ENCODE data around the gene FICD. TPM values are rescaled to one million over a fixed set of nuclear protein-coding genes. Genes with fewer than 3 reads are reported as not detected.

FICD gene
- total and polyA plus RNA-seq, 8 donors, result 7.5 to 16.9 (median 10.6) TPM

DNA sequence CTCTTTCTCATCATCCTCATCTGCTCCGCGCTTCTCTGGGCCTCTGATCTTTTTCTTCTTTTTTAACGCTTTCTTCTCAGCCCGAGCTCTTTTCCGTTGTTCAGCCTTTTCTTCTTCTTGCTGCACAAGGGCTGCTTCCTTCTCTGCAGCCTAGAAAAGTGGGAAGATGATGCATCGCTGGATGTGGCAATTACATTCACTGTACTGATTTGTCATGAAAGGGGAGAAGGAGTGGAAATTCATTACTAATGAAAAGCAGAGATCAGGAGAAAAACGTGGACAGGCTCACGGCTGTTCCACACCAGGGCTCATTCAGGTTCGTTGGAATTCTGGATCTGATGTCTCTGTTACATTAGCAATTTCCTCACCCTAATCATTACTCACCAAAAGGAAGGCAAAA is 15.1 kb downstream of the FICD start:
- Histone ChIP-seq H3K4me3 (no peak overlapping the region), H3K36me3 (peaks cover 0 to 58% (median 28%) of the 10 kb centered on the region in 3 donors), H3K9me3 (no peaks in the 10 kb centered on the region), H3K27ac (no peak overlapping the region), H3K27me3 (no peaks in the 10 kb centered on the region), H3K4me1 (no peaks in the 10 kb centered on the region)
- FAIRE-seq, result no peak
- intact Hi-C loops (cut with DNase I), result no loop called here
- ATAC-seq, result no peak
- TF ChIP-seq, protein P1, sequence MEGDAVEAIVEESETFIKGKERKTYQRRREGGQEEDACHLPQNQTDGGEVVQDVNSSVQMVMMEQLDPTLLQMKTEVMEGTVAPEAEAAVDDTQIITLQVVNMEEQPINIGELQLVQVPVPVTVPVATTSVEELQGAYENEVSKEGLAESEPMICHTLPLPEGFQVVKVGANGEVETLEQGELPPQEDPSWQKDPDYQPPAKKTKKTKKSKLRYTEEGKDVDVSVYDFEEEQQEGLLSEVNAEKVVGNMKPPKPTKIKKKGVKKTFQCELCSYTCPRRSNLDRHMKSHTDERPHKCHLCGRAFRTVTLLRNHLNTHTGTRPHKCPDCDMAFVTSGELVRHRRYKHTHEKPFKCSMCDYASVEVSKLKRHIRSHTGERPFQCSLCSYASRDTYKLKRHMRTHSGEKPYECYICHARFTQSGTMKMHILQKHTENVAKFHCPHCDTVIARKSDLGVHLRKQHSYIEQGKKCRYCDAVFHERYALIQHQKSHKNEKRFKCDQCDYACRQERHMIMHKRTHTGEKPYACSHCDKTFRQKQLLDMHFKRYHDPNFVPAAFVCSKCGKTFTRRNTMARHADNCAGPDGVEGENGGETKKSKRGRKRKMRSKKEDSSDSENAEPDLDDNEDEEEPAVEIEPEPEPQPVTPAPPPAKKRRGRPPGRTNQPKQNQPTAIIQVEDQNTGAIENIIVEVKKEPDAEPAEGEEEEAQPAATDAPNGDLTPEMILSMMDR (IDR thresholded peaks at IDR 0.05), result no peak
- WGBS, 2 donors, result 91 to 94% methylated on average over 9 of the region's 9 CpGs
- no peak for DNase-seq

DNA sequence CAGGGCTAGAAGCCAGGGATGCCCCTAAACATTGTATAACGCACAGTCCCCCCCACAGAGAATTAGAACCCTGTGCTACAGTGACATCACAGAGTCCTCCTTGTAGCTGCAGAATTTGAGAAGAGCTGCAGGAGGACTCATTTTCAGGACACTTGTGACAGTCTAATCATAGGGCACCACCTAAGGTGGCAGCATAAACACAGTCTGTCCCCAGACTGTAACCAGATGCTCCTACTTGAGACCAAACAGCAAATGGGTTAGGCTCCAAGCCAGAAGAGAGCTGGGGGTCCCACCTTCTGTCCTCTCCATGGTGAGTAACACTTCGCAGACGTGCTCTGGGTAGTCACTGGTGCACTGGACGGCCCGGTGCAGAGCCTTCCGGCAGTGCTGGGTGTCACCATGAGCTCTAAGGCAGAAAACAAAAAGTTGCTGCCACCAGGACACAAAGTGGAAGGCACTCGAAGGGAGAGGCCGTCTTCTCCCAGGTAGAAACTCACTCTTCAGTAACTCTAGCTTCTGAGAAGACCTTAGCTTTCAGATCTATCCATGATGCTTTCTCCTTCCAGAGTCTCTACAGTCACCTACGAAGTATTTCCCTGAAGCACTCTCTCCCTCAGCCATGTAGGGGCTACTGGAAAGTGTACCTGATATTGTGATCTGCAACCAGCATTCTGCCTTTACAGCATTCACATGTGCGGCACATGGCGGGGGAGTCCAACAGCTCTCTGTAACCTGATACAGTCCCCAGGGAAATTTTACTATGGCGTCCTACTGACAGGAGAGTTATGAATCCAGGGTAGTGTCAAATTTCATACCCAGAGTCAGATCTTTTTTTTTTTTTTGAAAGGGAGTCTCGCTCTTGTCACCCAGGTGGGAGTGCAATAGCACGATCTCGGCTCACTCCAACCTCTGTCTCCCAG is 17.1 kb downstream of the FICD start:
- no peaks in the 10 kb centered on the region for H3K27me3 ChIP-seq
- TF ChIP-seq, protein P1 (IDR thresholded peaks at IDR 0.05), result no peak
- H3K36me3 ChIP-seq, result peaks cover 0 to 58% (median 36%) of the 10 kb centered on the region in 3 donors
- no peak for DNase-seq
- 94 to 96% methylated on average over 15 of the region's 15 CpGs for WGBS, 2 donors
- H3K4me1 ChIP-seq, result no peaks in the 10 kb centered on the region
- peak in 1 of 4 donors; percentile 9 for ATAC-seq
- H3K9me3 ChIP-seq, result no peaks in the 10 kb centered on the region
- no peak overlapping the region for H3K4me3 ChIP-seq
- no peak for FAIRE-seq
- intact Hi-C loops (cut with DNase I), result no loop called here
- H3K27ac ChIP-seq, result no peak overlapping the region

DNA sequence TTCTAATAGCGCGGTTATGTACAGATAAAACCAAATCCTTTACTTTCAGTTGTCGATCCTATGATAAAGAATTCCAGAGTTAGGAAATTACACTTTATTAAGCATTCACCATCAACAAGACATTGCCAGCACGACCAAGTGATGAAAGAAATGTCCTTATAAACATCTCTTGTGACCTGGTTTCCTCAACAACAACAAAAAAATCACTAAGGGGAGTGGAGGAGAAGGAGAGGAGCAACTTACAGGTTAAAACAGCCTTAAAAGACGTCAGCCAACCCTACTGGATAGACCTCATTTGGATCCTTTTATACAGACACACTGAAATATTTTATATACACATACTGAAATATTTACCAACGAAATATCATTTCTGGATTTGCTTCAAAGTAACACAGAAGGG is 23.1 kb downstream of the FICD start:
- Histone ChIP-seq H3K4me3 (no peak overlapping the region), H3K36me3 (peaks cover 0 to 42% (median 33%) of the 10 kb centered on the region in 3 donors), H3K4me1 (peaks cover 0 to 5% (median 0%) of the 10 kb centered on the region in 3 donors), H3K27ac (no peak overlapping the region), H3K9me3 (no peaks in the 10 kb centered on the region), H3K27me3 (no peaks in the 10 kb centered on the region)
- intact Hi-C loops (cut with DNase I), result no loop called here
- 74 to 75% methylated on average over 6 of the region's 6 CpGs for WGBS, 2 donors
- no peak for ATAC-seq
- TF ChIP-seq, protein P1 (IDR thresholded peaks at IDR 0.05), result no peak
- DNase-seq, result no peak
- FAIRE-seq, result no peak

DNA sequence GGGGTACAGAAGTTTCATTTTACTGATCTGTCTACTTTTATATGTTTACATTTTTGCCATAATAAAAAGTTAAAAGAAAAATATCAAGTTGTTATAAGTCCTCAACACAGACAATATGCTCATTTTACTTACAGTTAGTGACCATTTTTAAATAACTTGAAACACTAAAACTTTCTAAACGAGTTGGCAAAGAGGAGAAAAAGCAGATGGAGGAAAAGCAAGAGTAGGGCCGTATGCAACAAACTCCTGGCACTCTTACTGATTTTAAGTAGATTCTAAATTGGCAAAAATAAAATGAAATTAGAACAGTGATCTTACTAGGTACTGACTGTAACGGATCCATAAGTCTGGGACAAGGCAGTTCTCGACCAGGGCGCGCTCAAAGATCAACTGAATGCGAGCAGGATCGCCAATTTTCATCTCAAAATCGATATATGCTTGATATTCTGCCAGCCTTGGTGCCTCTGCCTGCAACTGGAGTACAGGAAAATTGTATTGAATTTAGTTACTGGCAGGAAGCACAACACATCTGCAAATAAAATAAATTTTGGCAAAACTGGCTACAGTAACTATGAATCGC is 23.6 kb downstream of the FICD start:
- no peak for ATAC-seq
- H3K4me3 ChIP-seq, result no peak overlapping the region
- no peaks in the 10 kb centered on the region for H3K9me3 ChIP-seq
- WGBS, 2 donors, result 87 to 88% methylated on average over 10 of the region's 10 CpGs
- H3K27ac ChIP-seq, result no peak overlapping the region
- peaks cover 0 to 42% (median 35%) of the 10 kb centered on the region in 3 donors for H3K36me3 ChIP-seq
- H3K4me1 ChIP-seq, result peaks cover 0 to 5% (median 0%) of the 10 kb centered on the region in 3 donors
- DNase-seq, result no peak
- no peaks in the 10 kb centered on the region for H3K27me3 ChIP-seq
- intact Hi-C loops (cut with DNase I), result no loop called here
- no peak for FAIRE-seq
- TF ChIP-seq, protein P1 (IDR thresholded peaks at IDR 0.05), result no peak
